MCF 10A (cell line): ENCODE measurements around the gene NFIA. TPM values are rescaled to one million over a fixed set of nuclear protein-coding genes. Genes with fewer than 3 reads are reported as not detected.

Source experiments
- BruUV-seq: library from RNA; stranded (reverse); fragments of 400-500 nt; replicated peaks from 2 replicates; lab custom pipeline; 2021; lab: Mats Ljungman, UMichigan
- CTCF ChIA-PET: fragments of 300-600 bp; sonication (Branson Sonifier 250); formaldehyde crosslinking; extraction: SDS; loops from one replicate; lab custom pipeline; 2021; ENCODE audit warnings: antibody characterized with exemption, inconsistent platforms; lab: Yijun Ruan, JAX
- POLR2A ChIA-PET: fragments of 300-600, 350-650 bp; sonication (Branson Sonifier 250); formaldehyde crosslinking; extraction: SDS; loops from one replicate; lab custom pipeline; 2020; ENCODE audit warnings: antibody characterized with exemption, inconsistent platforms; lab: Yijun Ruan, JAX
- DNase-seq: peaks from one replicate; pipeline ENCODE4 v3.0.0-alpha.2; 2018; ENCODE audit not compliant: unreplicated experiment
- H3K27ac Mint-ChIP-seq: one replicate; pipeline ENCODE4 v1.8.0; 2022; ENCODE audit warnings: mild to moderate bottlenecking, low read depth, mixed read lengths; ENCODE audit not compliant: unreplicated experiment
- H3K27me3 Mint-ChIP-seq: one replicate; pipeline ENCODE4 v1.8.0; 2022; ENCODE audit warnings: mixed read lengths; ENCODE audit not compliant: insufficient read depth, unreplicated experiment
- H3K36me3 Mint-ChIP-seq: one replicate; pipeline ENCODE4 v1.8.0; 2022; ENCODE audit warnings: mild to moderate bottlenecking, moderate library complexity, mixed read lengths; ENCODE audit not compliant: insufficient read depth, unreplicated experiment
- H3K4me1 Mint-ChIP-seq: one replicate; pipeline ENCODE4 v1.8.0; 2022; ENCODE audit warnings: mixed read lengths; ENCODE audit not compliant: insufficient read depth, unreplicated experiment
- H3K4me3 Mint-ChIP-seq: one replicate; pipeline ENCODE4 v1.8.0; 2022; ENCODE audit warnings: mild to moderate bottlenecking, moderate library complexity, mixed read lengths; ENCODE audit not compliant: unreplicated experiment
- H3K9me3 Mint-ChIP-seq: one replicate; pipeline ENCODE4 v1.8.0; 2022; ENCODE audit warnings: mixed read lengths; ENCODE audit not compliant: unreplicated experiment
- CTCF ChIP-seq: fragments of 200-600 bp; IDR thresholded peaks from one replicate; pipeline ENCODE4 v1.8.0; 2022; ENCODE audit warnings: antibody characterized with exemption, mild to moderate bottlenecking; ENCODE audit not compliant: unreplicated experiment
- intact Hi-C: fragments of 100-400 bp; cut with micrococcal nuclease; formaldehyde crosslinking; loops from 2 replicates; pipeline ENCODE4 v1.14.1; 2022
- total RNA-seq: library from RNA; stranded (reverse); gene quantifications from 2 replicates; pipeline ENCODE4 v1.2.3, GENCODE V29; 2022

Gene NFIA
- total RNA-seq, 1 experiment from 2014 or later: 54.8 TPM

- no peak overlapping the region for H3K27ac Mint-ChIP-seq
- intact Hi-C loops: no loop called here
- peaks cover 32% of the 10 kb centered on the region for H3K36me3 Mint-ChIP-seq
- BruUV-seq: no TSS peak
- peaks cover 2% of the 10 kb centered on the region for H3K4me1 Mint-ChIP-seq
- no peak overlapping the region for H3K4me3 Mint-ChIP-seq
- H3K27me3 Mint-ChIP-seq: no peaks in the 10 kb centered on the region
- TF ChIP-seq CTCF: no peak
- no peak for DNase-seq
- ChIA-PET POLR2A (interaction anchor here (1.4 kb wide), 1 partner anchor 15 kb away, joined by 3 read pairs; no protein-coding TSS in a partner anchor), CTCF (interaction anchor here (0.6 to 2.0 kb wide), 9 partner anchors 15 to 414 kb away, joined by 3 to 9 read pairs (median 4); no protein-coding TSS in a partner anchor)
- no peaks in the 10 kb centered on the region for H3K9me3 Mint-ChIP-seq
These were observed 271.5 kb downstream of the NFIA start for GRCh38 chr1:61353797-61354406.

- POLR2A ChIA-PET: interaction anchor here (1.9 kb wide), 1 partner anchor 17 kb away, joined by 5 read pairs; no protein-coding TSS in a partner anchor
- Mint-ChIP-seq H3K27ac (no peak overlapping the region), H3K36me3 (peaks cover 43% of the 10 kb centered on the region), H3K4me1 (peaks cover 6% of the 10 kb centered on the region), H3K4me3 (no peak overlapping the region), H3K9me3 (no peaks in the 10 kb centered on the region), H3K27me3 (no peaks in the 10 kb centered on the region)
- no peak for TF ChIP-seq CTCF
- intact Hi-C loops: no loop called here
- BruUV-seq: no TSS peak
- DNase-seq: no peak
- CTCF ChIA-PET: interaction anchor here (0.6 to 1.2 kb wide), 2 partner anchors 96 to 377 kb away, joined by 4 to 5 read pairs; no protein-coding TSS in a partner anchor
These were observed 273.7 kb downstream of the NFIA start for GRCh38 chr1:61356016-61356415.

GRCh38 chr1:61356995-61357394 is 274.6 kb downstream of the NFIA start:
- BruUV-seq: no TSS peak
- H3K9me3 Mint-ChIP-seq: no peaks in the 10 kb centered on the region
- H3K27ac Mint-ChIP-seq: no peak overlapping the region
- ChIA-PET CTCF (interaction anchor here (1.2 kb wide), 1 partner anchor 378 kb away, joined by 4 read pairs; no protein-coding TSS in a partner anchor), POLR2A (interaction anchor here (1.9 kb wide), 1 partner anchor 18 kb away, joined by 5 read pairs; no protein-coding TSS in a partner anchor)
- intact Hi-C loops: no loop called here
- no peak for TF ChIP-seq CTCF
- no peak overlapping the region for H3K4me3 Mint-ChIP-seq
- no peaks in the 10 kb centered on the region for H3K27me3 Mint-ChIP-seq
- H3K4me1 Mint-ChIP-seq: peaks cover 6% of the 10 kb centered on the region
- DNase-seq: no peak
- H3K36me3 Mint-ChIP-seq: peaks cover 48% of the 10 kb centered on the region

- intact Hi-C loops: no loop called here
- BruUV-seq: no TSS peak
- H3K36me3 Mint-ChIP-seq: peaks cover 43% of the 10 kb centered on the region
- CTCF ChIA-PET: no interaction called here
- H3K4me1 Mint-ChIP-seq: peaks cover 6% of the 10 kb centered on the region
- H3K27me3 Mint-ChIP-seq: no peaks in the 10 kb centered on the region
- no peak for TF ChIP-seq CTCF
- no peak overlapping the region for H3K27ac Mint-ChIP-seq
- DNase-seq: no peak
- POLR2A ChIA-PET: no interaction called here
- H3K4me3 Mint-ChIP-seq: no peak overlapping the region
- H3K9me3 Mint-ChIP-seq: no peaks in the 10 kb centered on the region
These were observed 275.2 kb downstream of the NFIA start for GRCh38 chr1:61357539-61357938.
